BLaER1 treated with 17β-estradiol and CSF1 and Interleukin-3, amounts not matched to agents 10 nM and 100 nM (cell line): ENCODE results near the gene HIP1R.

Experiments
- H3K27ac ChIP-seq, 11 experiments: shearing (Covaris generic); formaldehyde crosslinking; 2 replicates each; pipeline ENCODE4 v1.8.1; 2022
- H3K27me3 ChIP-seq, 11 experiments: shearing (Covaris generic); formaldehyde crosslinking; 2 replicates each; pipeline ENCODE4 v1.8.1; 2022
- H3K36me3 ChIP-seq, 11 experiments: shearing (Covaris generic); formaldehyde crosslinking; 2 replicates each; pipeline ENCODE4 v1.8.1; 2022
- H3K4me1 ChIP-seq, 10 experiments: shearing (Covaris generic); formaldehyde crosslinking; 2 replicates each; pipeline ENCODE4 v1.8.1; 2022
- H3K4me2 ChIP-seq, 11 experiments: shearing (Covaris generic); formaldehyde crosslinking; 2 replicates each; pipeline ENCODE4 v1.8.1; 2022
- H3K4me3 ChIP-seq, 10 experiments: shearing (Covaris generic); formaldehyde crosslinking; 2 replicates each; pipeline ENCODE4 v1.8.1; 2022
- H3K9ac ChIP-seq, 11 experiments: shearing (Covaris generic); formaldehyde crosslinking; 2 replicates each; pipeline ENCODE4 v1.8.1; 2022
- H3K9me3 ChIP-seq, 11 experiments: shearing (Covaris generic); formaldehyde crosslinking; replicated peaks in 1 of 11; 2 replicates each; pipeline ENCODE4 v1.8.1; 2022
- H4K20me1 ChIP-seq, 11 experiments: shearing (Covaris generic); formaldehyde crosslinking; 2 replicates each; pipeline ENCODE4 v1.8.1; 2022
- Cebpa-rat ChIP-seq, 11 experiments: shearing (Covaris generic); IDR thresholded peaks; 2 replicates each; pipeline ENCODE4 v1.8.1; 2022

Gene HIP1R

GRCh38 chr12:122843455-122843854 is 8.2 kb downstream of the HIP1R start:
- Histone ChIP-seq H3K27me3 (0 out of 22 replicates have a peak, but pooled peaks cover 0 to 3% (median 0%) of the 10 kb centered on the region in 11 experiments), H3K4me3 (no peak overlapping the region), H3K4me2 (peak overlapping the region; percentile 33 to 96 (median 78); a peak in 18 of 22 replicates), H3K27ac (peak overlapping the region in 2 of 11 experiments; percentile 33 to 66; a peak in 2 of 22 replicates), H4K20me1 (peaks cover 0 to 100% (median 20%) of the 10 kb centered on the region in 11 experiments; a peak in 11 of 22 replicates), H3K9me3 (no peaks in the 10 kb centered on the region), H3K36me3 (peaks cover 0 to 35% (median 5%) of the 10 kb centered on the region in 11 experiments; a peak in 10 of 22 replicates), H3K9ac (peak overlapping the region in 4 of 11 experiments; percentile 22 to 68 (median 57); a peak in 7 of 22 replicates), H3K4me1 (peaks cover 21 to 85% (median 80%) of the 10 kb centered on the region in 10 experiments)
- no peak for TF ChIP-seq Cebpa-rat (IDR thresholded peaks at IDR 0.05)

DNA sequence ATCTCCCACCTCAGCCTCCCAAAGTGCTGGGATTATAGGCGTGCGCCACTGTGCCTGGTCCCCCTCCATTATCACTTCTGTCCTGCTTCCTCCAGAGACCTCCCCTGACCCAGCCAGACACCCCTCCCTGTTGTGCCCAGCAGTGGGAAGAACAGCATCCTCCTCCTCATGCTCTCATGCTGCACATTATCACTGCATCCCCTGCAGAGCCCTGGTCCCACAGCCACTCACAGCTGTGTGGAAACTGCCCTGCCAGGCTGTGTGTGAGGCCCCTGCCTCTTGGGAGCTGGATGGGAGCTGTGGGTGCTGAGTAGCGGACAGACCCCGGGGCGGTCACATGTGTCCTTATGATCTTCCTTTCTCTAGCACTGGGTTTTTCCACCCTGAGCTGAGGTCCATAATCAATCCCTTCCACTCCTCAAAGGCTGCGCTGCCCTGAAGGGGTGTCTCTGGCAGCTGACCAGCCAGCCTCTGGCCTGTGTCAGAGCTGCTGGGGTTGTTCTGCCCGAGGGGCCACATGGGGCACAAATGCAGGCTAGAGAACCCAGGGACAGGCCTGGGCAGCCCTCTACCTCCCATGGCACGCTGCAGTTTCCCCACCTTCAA is 9.2 kb downstream of the HIP1R start:
- TF ChIP-seq Cebpa-rat (IDR thresholded peaks at IDR 0.05): no peak
- H3K4me1 ChIP-seq: peaks cover 21 to 75% (median 70%) of the 10 kb centered on the region in 10 experiments
- no peak overlapping the region for H3K4me3 ChIP-seq
- H4K20me1 ChIP-seq: peaks cover 0 to 100% (median 21%) of the 10 kb centered on the region in 11 experiments; a peak in 10 of 22 replicates
- H3K27ac ChIP-seq: peak overlapping the region in 8 of 11 experiments; percentile 10 to 66 (median 44); a peak in 10 of 22 replicates
- H3K36me3 ChIP-seq: peaks cover 0 to 36% (median 15%) of the 10 kb centered on the region in 11 experiments; a peak in 10 of 22 replicates
- peak overlapping the region; percentile 9 to 96 (median 78); a peak in 18 of 22 replicates for H3K4me2 ChIP-seq
- peak overlapping the region in 9 of 11 experiments; percentile 4 to 66 (median 34); a peak in 13 of 22 replicates for H3K9ac ChIP-seq
- H3K27me3 ChIP-seq: 0 out of 22 replicates have a peak, but pooled peaks cover 0 to 3% (median 0%) of the 10 kb centered on the region in 11 experiments
- H3K9me3 ChIP-seq: no peaks in the 10 kb centered on the region

DNA sequence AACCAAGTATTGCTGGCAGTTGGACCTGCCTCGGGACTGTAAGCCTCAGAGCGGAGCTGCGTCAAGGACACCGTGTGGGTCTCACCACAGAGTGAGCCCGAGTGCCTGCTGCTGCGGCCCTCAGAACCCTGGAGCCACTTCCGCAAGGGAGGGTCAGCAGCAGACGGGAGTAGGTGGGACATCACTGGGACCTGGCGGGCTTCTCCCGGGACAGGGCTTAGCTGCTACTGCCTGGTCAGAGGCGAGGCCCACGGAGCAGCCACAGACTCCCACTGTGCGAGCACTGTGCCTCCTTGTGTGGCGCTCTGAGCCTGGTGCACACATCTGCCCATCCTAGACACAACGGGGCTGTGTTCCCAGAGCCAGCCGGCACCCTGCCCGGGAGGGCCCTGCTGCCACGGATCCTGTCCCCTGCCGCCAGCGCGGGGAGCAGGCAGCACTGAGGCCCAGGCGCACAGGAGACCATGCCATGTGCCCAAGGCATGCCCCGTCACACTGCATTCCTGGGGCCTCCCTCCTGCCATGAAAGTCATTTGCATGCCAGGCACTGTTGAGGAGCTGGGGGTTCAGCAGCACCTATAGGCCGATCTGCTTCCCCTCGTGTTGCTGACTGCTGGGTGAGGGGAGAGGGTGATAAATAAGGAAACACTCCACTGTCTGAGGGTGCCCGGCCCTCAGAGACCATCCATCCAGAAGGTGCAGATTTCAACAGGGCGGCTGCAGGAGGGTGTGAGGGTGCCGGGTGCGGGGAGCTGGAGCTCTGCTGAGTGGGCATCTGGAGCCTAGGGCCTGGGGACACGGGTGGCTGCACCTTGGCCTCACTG is 10.0 kb downstream of the HIP1R start:
- Histone ChIP-seq H3K9ac (peak overlapping the region in 7 of 11 experiments; percentile 4 to 66 (median 48); a peak in 12 of 22 replicates), H3K27ac (peak overlapping the region in 8 of 11 experiments; percentile 22 to 66 (median 44); a peak in 11 of 22 replicates)

GRCh38 chr12:122845865-122846621 is 10.8 kb downstream of the HIP1R start:
- peak overlapping the region in 9 of 11 experiments; percentile 29 to 96 (median 81); a peak in 18 of 22 replicates for H3K4me2 ChIP-seq
- H3K4me1 ChIP-seq: peaks cover 21 to 62% (median 59%) of the 10 kb centered on the region in 10 experiments

More for the DNA sequence above, 10.0 kb downstream of the HIP1R start:
- H3K36me3 ChIP-seq: peaks cover 0 to 34% (median 18%) of the 10 kb centered on the region in 11 experiments; a peak in 11 of 22 replicates
- H3K27me3 ChIP-seq: 0 out of 22 replicates have a peak, but pooled peaks cover 0 to 3% (median 0%) of the 10 kb centered on the region in 11 experiments
- H3K4me3 ChIP-seq: no peak overlapping the region
- peak overlapping the region; percentile 9 to 96 (median 78); a peak in 18 of 22 replicates for H3K4me2 ChIP-seq
- no peak for TF ChIP-seq Cebpa-rat (IDR thresholded peaks at IDR 0.05)
- H4K20me1 ChIP-seq: peaks cover 0 to 99% (median 21%) of the 10 kb centered on the region in 11 experiments; a peak in 10 of 22 replicates
- H3K9me3 ChIP-seq: no peaks in the 10 kb centered on the region
- peaks cover 21 to 67% (median 63%) of the 10 kb centered on the region in 10 experiments for H3K4me1 ChIP-seq

GRCh38 chr12:122846622-122847515 is 11.6 kb downstream of the HIP1R start:
- Histone ChIP-seq H4K20me1 (peaks cover 0 to 88% (median 21%) of the 10 kb centered on the region in 11 experiments; a peak in 10 of 22 replicates), H3K4me2 (peak overlapping the region in 3 of 11 experiments; percentile 81 to 91 (median 86); a peak in 4 of 22 replicates), H3K9me3 (no peaks in the 10 kb centered on the region), H3K9ac (peak overlapping the region in 3 of 11 experiments; percentile 3 to 35 (median 27); a peak in 1 of 22 replicates), H3K36me3 (peaks cover 0 to 44% (median 18%) of the 10 kb centered on the region in 11 experiments; a peak in 11 of 22 replicates), H3K4me3 (no peak overlapping the region), H3K4me1 (peaks cover 20 to 62% (median 59%) of the 10 kb centered on the region in 10 experiments), H3K27me3 (0 out of 22 replicates have a peak, but pooled peaks cover 0 to 3% (median 0%) of the 10 kb centered on the region in 11 experiments), H3K27ac (peak overlapping the region in 1 of 11 experiments; percentile 66; a peak in 4 of 22 replicates)
- no peak for TF ChIP-seq Cebpa-rat (IDR thresholded peaks at IDR 0.05)

More at GRCh38 chr12:122845865-122846621, 10.8 kb downstream of the HIP1R start:
- Histone ChIP-seq H3K9me3 (no peaks in the 10 kb centered on the region), H3K36me3 (peaks cover 0 to 36% (median 18%) of the 10 kb centered on the region in 11 experiments; a peak in 11 of 22 replicates), H3K27me3 (0 out of 22 replicates have a peak, but pooled peaks cover 0 to 3% (median 0%) of the 10 kb centered on the region in 11 experiments), H3K27ac (peak overlapping the region in 4 of 11 experiments; percentile 29 to 66 (median 60); a peak in 7 of 22 replicates), H3K4me3 (no peak overlapping the region), H4K20me1 (peaks cover 0 to 91% (median 21%) of the 10 kb centered on the region in 11 experiments; a peak in 10 of 22 replicates), H3K9ac (peak overlapping the region in 7 of 11 experiments; percentile 3 to 66 (median 35); a peak in 8 of 22 replicates)
- no peak for TF ChIP-seq Cebpa-rat (IDR thresholded peaks at IDR 0.05)

- Histone ChIP-seq H3K27me3 (0 out of 22 replicates have a peak, but pooled peaks cover 0 to 1% (median 0%) of the 10 kb centered on the region in 11 experiments), H3K27ac (no peak overlapping the region; a peak in 1 of 22 replicates), H3K4me2 (no peak overlapping the region), H3K4me1 (peaks cover 22 to 62% (median 59%) of the 10 kb centered on the region in 10 experiments), H3K9ac (no peak overlapping the region), H3K36me3 (peaks cover 0 to 49% (median 18%) of the 10 kb centered on the region in 11 experiments; a peak in 11 of 22 replicates), H4K20me1 (peaks cover 0 to 88% (median 21%) of the 10 kb centered on the region in 11 experiments; a peak in 10 of 22 replicates), H3K9me3 (no peaks in the 10 kb centered on the region), H3K4me3 (no peak overlapping the region)
- TF ChIP-seq Cebpa-rat (IDR thresholded peaks at IDR 0.05): no peak
Observed at GRCh38 chr12:122847516-122847836, 12.2 kb downstream of the HIP1R start.
